GM12801 (cell line): ENCODE measurements around the gene NCAPD2.

Source experiments
- TF ChIP-seq, protein P1 (sequence below): IDR thresholded peaks from one replicate; pipeline ENCODE4 v1.5.1; 2011; ENCODE audit warnings: control low read depth; ENCODE audit not compliant: insufficient read length; ENCODE audit errors: extremely low read depth

The NCAPD2 gene

DNA sequence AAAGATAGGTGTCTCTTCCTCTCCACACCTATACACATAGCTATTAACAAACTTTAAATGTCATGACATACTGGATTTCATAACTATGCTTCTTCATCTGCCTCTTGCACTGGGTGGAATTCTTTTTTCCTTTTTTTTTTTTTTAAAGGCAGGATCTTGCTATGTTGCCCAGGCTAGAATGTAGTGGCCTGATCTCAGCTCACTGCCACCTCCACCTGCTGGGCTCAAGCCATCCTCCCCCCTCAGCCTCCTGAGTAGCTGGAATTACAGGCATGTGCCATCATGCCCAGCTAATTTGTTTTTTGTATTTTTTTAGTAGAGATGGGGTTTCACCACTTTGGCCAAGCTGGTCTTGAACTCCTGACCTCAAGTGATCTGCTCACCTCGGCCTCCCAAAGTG lies 5.7 kb upstream of the NCAPD2 start:
- TF ChIP-seq, protein P1, sequence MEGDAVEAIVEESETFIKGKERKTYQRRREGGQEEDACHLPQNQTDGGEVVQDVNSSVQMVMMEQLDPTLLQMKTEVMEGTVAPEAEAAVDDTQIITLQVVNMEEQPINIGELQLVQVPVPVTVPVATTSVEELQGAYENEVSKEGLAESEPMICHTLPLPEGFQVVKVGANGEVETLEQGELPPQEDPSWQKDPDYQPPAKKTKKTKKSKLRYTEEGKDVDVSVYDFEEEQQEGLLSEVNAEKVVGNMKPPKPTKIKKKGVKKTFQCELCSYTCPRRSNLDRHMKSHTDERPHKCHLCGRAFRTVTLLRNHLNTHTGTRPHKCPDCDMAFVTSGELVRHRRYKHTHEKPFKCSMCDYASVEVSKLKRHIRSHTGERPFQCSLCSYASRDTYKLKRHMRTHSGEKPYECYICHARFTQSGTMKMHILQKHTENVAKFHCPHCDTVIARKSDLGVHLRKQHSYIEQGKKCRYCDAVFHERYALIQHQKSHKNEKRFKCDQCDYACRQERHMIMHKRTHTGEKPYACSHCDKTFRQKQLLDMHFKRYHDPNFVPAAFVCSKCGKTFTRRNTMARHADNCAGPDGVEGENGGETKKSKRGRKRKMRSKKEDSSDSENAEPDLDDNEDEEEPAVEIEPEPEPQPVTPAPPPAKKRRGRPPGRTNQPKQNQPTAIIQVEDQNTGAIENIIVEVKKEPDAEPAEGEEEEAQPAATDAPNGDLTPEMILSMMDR = no peak

DNA sequence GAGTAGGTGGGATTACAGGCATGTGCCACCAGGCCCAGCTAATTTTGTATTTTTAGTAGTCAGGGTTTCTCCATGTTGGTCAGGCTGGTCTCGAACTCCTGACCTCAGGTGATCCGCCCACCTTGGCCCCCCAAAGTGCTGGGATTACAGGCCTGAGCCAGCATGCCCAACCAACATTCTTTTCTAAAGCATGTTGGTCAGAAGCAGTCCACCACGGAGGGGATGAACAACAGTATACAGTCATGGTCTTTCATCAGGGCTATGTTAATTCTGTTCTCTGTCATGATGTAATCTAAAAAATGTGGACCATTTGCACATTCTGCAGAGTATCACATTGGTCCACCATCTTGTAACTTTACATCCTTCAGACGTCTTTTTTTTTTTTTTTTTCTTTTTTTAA lies 4.5 kb upstream of the NCAPD2 start:
- TF ChIP-seq, protein P1 = no peak

DNA sequence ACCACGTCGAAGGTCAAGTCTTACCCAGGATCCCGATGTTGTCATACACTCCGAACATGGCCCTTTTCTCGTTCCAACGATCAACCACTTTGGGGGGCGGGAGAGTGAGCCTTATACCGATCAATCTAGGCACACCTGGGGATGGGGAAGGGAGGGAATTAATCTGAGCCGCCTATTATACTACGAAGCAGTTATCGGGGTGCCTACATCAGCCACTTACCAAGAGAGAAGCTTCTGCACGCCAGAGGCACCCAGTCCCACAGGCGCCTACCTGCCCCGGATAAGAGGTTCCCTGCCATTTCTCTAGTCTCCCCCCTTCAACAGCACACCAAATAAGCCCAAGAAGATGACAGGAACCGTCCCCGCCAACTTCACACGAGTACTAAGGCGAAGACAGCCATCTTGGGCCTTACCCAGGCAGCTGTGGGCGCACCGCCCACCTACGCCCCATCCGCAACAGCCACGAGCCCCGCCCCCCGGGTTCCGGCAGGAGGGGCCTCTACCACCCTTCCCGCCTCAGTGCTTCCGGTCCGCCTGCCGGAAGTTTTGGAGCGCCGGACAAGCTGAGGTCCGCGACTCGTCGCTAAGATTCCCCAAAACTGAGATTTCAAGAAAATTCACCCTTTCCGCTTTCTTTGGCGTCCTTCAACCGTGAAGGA lies 935 bp upstream of the NCAPD2 start, which contains the start of gene MRPL51:
MRPL51 (minus strand) TSS at position 425 of the 659 bp plus-strand sequence; CDS start at position 299, 126 bp downstream.
- TF ChIP-seq, protein P1 = no peak

DNA sequence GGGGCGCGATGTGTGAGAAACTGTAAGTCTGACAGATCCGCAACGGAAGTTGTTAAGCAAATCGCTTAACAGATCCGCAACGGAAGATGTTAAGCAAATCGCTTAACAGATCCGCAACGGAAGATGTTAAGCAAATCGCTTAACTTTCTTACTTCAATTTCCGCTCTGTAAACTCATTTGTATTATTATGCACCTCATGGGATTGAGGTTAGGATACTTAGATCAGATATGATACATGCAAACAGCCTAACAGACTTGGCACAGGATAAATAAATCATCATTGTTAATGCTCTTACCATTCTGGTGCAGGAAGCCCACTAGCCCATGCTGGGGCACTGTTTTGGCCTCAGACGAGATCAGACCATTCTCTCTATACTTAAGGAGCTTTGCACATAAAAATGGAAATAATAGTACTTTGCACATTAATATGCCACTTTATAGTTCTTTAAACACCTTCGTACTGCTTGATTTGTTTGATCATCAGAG lies 399 bp downstream of the NCAPD2 start:
- TF ChIP-seq, protein P1 = no peak

DNA sequence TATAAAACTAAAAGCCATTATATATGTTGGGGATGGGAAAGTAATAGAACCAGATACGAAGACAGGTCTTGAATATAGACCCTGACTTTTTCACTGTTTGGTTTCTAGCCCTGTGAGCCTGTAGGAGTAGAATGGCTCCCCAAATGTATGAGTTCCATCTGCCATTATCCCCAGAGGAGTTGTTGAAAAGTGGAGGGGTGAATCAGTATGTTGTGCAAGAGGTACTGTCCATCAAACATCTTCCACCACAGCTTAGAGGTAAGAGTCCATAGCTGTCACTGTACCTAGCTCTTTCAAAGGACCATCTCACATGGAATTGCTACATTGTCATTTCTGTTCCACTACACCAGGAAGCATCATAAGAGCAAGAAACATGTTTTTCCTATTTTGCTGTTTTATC lies 1.1 kb downstream of the NCAPD2 start:
- TF ChIP-seq, protein P1 = no peak

DNA sequence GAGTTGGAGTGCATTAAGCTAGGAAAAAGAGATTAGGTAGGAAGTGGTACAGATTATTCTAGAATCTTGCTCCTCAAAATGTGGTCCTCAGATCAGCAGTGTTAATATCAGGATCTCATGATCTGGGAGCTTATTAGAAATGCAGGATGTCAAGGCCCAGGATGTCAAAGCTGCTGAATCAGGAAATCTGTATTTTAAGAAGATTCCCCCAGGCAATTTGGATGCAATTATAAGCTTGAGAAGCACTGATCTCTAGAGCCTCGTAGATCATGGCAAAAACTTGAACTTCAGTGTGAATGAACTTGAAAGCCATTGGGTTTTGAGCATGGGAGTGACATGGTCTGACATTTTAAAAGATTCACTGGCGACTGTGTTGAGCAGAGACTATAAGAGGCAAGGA lies 6.6 kb downstream of the NCAPD2 start:
- TF ChIP-seq, protein P1 = no peak

DNA sequence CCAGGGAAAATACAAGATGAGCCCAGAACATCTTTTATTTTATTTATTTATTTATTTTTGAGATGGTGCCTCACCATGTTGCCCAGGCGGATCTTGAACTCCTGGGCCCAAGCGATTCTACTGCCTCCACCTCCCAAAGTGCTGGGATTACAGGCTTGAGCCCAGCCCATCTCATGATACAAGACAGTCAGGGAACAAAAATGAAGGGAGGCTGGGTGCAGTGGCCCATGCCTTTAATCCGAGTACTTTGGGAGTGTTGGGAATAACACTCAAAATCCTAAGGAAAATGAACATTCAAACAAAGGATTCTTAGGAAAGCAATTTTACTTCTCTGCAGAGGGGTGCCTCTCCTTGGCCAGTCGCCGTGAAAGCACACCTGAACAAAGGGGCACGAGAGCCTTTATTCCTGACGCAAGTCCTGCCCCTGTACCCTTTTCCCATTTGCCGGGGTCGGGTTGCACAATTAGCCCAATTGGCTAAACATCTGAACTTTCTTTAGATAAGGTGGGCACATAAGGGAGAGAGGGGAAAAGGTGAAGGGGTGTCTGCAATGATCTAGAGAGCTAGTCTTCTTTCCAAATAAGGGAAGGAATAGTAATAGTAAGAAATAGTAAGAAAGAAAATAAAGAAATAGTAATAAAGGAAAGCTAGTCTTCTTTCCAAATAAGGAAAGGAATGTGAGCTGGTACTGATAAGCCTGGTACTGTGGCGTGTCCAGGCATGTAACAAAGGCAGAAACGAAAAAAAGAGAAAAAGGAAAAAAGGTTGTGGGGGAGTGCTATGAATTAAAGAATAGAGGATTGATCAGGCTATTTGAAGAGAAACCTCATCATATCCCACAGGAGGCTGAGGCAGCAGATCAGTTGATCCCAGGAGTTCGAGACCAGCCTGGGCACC lies 13.4 kb downstream of the NCAPD2 start:
- TF ChIP-seq, protein P1 = no peak
